ENCODE measurements around the gene NAV3. TPM values are rescaled to one million over a fixed set of nuclear protein-coding genes. Genes with fewer than 3 reads are reported as not detected.

NAV3 gene
- total and polyA plus RNA-seq, 2 experiments from 2014 or later: 4.0 to 12.0 TPM

- Histone ChIP-seq H4K20me1 (replicated peaks; ENCODE audit: insufficient read depth) (no peaks in the 10 kb centered on the region), H3K79me2 (replicated peaks; ENCODE audit: insufficient read depth) (no peaks in the 10 kb centered on the region), H2AFZ (0 out of 2 replicates have a peak overlapping the region, but pooled peaks have one; percentile 15), H3K4me2 (no peak overlapping the region; the same call in 1 of the 2 replicates), H3K27ac (ENCODE audit: low read depth) (no peak overlapping the region), H3K4me1 (ENCODE audit: insufficient read depth) (peaks cover 20% of the 10 kb centered on the region), H3F3A (replicated peaks; ENCODE audit: low read depth) (no peaks in the 10 kb centered on the region), H3K9me2 (ENCODE audit: insufficient read depth) (no peaks in the 10 kb centered on the region), H3K4me3 (no peak overlapping the region), H3K27me3 (ENCODE audit: insufficient read depth) (no peaks in the 10 kb centered on the region), H3K36me3 (ENCODE audit: insufficient read depth) (no peaks in the 10 kb centered on the region)
- ATAC-seq: no peak
- no peaks in the 10 kb centered on the region for H3K27me3 Mint-ChIP-seq (ENCODE audit: insufficient read depth, low read depth, poor library complexity)
- no peak for DNase-seq (ENCODE audit: low spot score)
- peaks cover 15% of the 10 kb centered on the region for H3K4me1 Mint-ChIP-seq
- H3K36me3 Mint-ChIP-seq (ENCODE audit: low read depth): no peaks in the 10 kb centered on the region
- no peak for TF ChIP-seq ETS1 (IDR thresholded peaks at IDR 0.05)
- no peak for TF ChIP-seq STAT1 (IDR thresholded peaks at IDR 0.05; ENCODE audit: unreplicated experiment)
- no peak for TF ChIP-seq EZH2 (IDR thresholded peaks at IDR 0.05; ENCODE audit: low read depth, unreplicated experiment)
- TF ChIP-seq JUNB (IDR thresholded peaks at IDR 0.05; ENCODE audit: unreplicated experiment): no peak
- no peak for TF ChIP-seq EZH2phosphoT487 (IDR thresholded peaks at IDR 0.05; ENCODE audit: unreplicated experiment)
- TF ChIP-seq ZNF331 (CRISPR knock-in tag; IDR thresholded peaks at IDR 0.05; ENCODE audit: low read depth): no peak
- no peak for TF ChIP-seq CREB1 (CRISPR knock-in tag; IDR thresholded peaks at IDR 0.05; ENCODE audit: low read depth)
- no peak for TF ChIP-seq ZNF114 (CRISPR knock-in tag; IDR thresholded peaks at IDR 0.05)
- no peak for TF ChIP-seq NANOG (IDR thresholded peaks at IDR 0.05; ENCODE audit: borderline replicate concordance)
- no peak for TF ChIP-seq POLR2AphosphoS5 (IDR thresholded peaks at IDR 0.05; ENCODE audit: low read depth)
- no peak for TF ChIP-seq REST (IDR thresholded peaks at IDR 0.05; ENCODE audit: unreplicated experiment)
- no peak for TF ChIP-seq CTCF (conservative IDR thresholded peaks at IDR 0.05; ENCODE audit: low read depth in 2 of 2)
- TF ChIP-seq ZNF462 (CRISPR knock-in tag; IDR thresholded peaks at IDR 0.05): no peak
- no peaks in the 10 kb centered on the region for H3K9me3 Mint-ChIP-seq
- no peak overlapping the region for H3K4me3 Mint-ChIP-seq
- H3K27ac Mint-ChIP-seq: no peak overlapping the region
Measured at GRCh38 chr12:77835969-77836368, 5.3 kb downstream of the NAV3 start.
